Stimulated activated CD8-positive, alpha-beta memory T cell treated with anti-CD3 and anti-CD28 coated beads, Interleukin-7, amount 100 ng/mL, for 24 hours (primary cell): ENCODE data around the gene MUC21.
"Not testable (repeated sequence)": the region's sequence is repeated elsewhere in the genome, so short reads cannot be mapped to it uniquely, and the experiment has no call there.

Source experiments
- DNase-seq: peaks from one replicate; pipeline ENCODE4 v3.0.0-alpha.2; 2020; ENCODE audit warnings: low read depth

Gene MUC21

DNA sequence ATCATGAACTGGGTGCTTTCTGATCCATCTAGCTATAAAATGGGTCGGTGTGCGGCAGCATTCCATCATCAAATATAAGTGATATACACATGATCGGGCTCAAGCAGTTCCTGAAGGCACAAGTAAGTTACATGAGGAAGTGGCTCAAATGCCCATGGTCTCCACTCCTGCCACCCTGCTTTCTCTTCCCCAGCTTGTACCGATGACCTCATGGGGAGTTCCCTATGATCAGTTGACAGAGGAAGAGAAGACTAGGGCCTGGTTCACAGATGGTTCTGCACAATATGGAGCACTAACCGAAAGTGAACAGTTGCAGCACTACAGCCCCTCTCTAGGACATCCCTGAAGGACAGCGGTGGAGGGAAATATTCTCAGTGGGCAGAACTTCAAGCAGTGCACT lies 14.3 kb upstream of the MUC21 start:
- not testable (repeated sequence) for DNase-seq

DNA sequence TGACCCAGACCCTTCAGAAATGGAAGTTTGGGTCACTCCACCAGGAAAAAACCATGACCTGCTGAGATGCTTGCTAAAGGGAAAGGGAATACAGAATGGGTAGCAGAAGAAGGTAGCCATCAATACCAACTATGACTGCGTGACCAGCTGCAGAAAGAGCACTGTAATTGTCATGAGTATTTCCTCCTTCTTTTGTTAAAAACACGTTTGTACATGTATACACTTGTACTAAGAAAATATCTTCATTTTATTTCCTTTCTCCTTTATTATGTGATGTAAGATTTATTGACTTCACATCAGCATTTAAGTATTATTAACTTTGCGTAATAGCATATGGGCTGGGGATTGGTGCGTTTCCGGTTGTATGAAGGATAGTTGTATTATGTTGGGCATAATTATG lies 12.6 kb upstream of the MUC21 start:
- DNase-seq: no peak

DNA sequence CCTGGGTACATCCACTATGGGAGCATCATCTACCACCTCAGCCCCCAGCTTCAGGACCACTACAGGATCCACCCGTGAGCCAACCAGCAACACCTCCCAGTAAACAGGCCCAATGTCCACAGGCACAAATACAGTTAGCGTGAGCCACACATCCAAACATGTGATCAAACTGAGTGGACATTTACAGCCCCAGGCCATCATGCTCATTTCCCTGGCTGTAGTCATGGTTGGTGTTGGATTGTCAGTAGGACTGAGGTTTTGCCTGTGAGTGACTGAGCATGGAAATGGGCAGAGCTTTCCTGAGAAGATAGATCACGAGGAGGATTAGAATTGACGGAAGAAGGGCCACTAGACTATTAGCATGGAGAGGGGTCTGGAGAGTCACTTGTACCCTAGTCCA lies 10.7 kb upstream of the MUC21 start:
- no peak for DNase-seq

DNA sequence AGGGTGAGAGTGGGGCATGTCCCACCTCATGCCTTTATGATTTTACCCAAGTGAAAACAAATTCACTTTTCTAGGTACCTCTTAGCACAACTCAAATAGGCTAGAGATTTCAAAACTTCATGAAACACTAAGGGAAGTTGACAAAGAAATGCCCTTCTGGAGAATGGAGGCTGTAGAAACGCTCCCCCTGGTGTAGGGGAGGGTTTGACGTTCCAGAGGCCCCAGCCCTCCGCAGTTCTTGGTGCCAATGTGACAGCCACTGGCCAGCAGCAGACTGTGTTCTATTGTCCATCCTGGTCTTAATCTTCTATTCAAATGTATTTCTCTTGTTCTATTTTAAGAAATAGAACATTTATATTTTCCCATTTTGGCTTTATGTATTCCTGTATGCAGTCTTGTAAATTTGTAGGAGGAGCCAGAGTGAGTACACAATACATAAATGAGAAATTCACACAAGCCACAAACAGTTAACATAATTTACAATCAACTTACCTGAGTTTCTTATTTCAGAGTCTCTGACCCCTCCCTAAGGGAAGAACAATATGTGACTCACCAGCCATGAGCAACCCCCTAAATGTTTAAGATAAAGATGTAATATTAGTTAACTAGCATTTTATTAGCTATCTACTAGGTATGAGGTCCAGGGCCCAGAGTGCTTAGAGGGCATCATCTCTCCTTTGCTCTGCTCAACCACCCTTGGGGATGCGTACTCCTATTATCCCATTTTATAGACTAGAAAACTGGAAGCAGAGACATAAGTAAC lies 8.8 kb upstream of the MUC21 start:
- DNase-seq: no peak

DNA sequence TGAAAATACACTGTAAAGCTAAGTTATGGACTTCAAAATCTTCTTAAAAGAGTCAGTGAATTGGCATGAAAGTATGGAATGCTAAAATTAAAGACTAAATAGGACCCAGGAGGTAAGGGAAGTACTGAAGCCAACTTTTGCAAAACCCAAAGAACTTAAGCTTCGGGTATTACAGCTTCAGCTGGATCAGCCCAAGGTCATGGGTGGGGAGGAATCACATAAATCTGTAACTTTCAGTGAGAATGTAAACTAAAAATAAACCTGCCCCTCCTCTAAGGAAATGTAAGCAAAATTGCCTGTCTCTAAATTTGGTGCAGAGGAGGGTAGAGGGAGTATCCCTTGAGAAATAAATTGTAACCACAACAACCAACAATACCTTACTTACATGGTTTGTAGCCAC lies 4.4 kb upstream of the MUC21 start:
- DNase-seq: no peak

DNA sequence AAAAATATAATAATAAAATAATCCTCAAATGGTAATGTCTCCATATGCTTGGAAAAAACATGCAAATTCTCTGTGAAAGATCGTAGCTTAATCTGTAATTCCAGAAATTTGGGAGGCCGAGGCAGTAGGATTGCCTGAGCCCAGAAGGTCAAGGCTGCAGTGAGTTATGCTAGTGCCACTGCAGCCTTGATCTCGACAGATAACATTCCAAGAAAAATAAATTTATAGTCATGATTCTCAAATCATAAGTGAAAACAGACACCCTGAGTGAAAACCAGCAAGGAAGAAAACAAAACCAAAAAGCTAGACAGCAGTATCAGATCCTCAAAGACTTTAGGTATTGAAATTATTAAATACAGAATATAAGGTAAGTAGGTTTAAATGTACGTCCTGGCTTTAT lies 3.8 kb upstream of the MUC21 start:
- no peak for DNase-seq

DNA sequence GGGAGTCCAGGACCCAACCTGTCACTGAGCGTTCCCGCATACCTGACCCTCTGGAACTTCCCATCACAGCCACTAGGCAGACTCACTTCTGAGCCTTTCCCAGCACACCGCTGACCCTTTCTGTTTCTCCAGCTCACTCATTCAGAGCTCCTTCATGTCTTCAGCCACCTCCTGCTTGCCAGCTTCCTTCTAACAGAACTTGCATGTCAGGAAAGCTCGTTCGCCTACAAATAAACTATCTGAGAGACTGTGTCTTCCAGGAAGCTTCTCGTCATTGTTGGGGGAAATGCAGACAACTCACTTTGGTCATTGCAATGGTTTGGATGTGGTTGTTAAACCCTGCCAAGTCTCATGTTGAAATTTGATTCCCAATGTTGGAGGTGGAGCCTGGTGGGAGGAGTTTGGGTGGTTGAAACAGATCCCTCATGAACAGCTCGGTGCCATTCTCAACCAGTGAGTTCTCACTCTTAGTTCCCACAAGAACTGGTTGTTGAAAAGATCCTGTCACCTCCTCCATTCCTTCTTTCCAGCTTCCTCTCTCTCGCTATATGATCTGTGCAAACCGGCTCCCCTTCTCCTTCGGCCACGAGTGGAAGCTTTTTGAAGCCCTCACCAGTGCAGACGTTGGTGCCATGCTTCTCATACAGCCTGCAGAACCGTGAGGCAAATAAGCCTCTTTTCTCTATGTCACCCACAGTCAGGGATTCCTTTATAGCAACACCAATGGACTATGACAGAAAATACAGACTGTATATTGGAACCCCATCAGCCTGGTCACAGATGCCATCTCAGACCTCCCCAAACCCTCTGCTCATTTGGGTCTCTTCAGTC lies 1.4 kb upstream of the MUC21 start:
- DNase-seq: no peak

DNA sequence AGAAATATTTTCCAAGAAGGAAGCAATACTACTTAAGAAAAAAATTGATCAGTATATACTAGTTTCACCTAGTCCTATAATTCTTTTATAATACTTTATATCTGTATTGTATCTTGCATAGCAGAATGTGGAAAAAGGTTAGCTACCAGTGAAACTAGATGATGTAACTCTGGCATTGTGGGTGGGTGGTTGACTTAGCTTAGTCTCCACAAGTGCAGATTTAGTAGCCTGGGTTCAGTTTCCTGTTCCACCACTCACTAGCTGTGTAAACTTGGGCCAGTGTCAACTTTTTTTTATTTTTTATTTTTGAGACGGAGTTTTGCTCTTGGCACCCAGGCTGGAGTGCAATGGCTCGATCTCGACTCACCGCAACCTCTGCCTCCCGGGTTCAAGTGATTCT lies 2.0 kb downstream of the MUC21 start:
- DNase-seq: no peak

DNA sequence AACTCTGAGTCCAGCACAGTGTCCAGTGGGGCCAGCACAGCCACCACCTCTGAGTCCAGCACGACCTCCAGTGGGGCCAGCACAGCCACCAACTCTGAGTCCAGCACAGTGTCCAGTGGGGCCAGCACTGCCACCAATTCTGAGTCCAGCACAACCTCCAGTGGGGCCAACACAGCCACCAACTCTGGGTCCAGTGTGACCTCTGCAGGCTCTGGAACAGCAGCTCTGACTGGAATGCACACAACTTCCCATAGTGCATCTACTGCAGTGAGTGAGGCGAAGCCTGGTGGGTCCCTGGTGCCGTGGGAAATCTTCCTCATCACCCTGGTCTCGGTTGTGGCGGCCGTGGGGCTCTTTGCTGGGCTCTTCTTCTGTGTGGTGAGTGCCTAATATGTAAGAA lies 3.8 kb downstream of the MUC21 start:
- DNase-seq: no peak

DNA sequence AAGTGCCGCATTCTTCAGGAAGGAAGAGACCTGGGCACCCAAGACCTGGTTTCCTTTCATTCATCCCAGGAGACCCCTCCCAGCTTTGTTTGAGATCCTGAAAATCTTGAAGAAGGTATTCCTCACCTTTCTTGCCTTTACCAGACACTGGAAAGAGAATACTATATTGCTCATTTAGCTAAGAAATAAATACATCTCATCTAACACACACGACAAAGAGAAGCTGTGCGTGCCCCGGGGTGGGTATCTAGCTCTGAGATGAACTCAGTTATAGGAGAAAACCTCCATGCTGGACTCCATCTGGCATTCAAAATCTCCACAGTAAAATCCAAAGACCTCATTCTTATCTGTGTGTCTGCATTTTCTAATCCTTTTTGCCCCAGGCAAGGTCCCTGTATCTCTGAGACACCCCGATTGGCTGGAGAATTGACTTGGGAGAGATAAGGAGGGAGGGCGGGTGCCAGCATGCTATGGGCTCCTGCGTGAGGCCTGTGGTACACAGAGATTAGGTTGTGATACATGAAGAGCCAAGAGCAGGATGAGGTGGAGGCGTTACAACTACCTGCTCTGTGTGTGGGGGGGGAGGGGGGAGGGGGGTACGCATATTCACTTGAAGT lies 4.8 kb downstream of the MUC21 start:
- no peak for DNase-seq

DNA sequence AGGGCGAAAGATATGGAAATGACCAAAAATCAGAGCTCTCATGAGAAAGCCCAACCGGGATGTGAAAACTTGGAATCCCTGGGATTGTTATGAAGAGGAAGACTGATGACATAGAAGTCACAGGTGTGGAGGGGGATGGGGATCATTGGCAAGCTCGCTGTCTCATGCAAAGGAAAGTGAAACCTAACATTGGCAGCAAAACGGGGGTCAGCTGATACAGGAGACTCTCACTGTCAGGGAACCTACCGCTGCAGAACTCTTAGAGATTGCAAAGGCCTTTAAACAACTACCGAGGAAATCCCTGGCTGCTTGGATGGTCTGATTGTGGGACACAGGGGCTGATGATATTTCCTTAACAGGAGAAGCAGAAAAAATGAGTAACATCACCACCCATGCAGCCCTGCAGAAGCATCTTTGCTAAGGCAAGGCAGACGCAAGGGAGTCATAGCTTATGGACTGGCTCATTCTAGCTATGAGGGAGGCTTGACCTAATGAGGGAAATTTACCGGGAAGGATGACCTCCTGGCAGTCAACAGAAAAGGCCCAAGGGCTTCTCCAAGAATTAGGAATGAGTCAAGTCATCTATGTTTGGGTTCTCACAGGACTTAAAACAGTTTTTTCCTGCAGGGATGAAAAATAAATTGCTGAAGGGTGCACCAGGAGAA lies 7.0 kb downstream of the MUC21 start:
- no peak for DNase-seq

DNA sequence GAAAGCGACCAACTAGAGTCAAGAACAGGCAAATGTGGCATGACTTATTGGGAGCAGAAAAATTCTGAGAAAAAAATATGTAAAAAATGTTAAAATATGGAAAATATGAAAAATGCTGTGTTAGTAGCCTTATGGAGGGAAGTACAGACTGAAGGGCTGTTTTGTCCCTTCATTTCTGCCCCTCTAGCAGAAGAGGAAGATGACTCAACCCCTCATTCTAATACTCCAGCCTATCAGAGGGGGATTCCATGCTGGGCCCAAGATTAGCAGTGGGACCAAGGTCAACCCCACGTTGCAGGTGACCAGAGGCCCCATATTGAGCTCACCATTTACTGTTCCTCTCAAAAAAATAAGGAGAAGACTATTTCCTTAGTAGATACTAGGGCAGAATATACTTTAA lies 8.4 kb downstream of the MUC21 start:
- no peak for DNase-seq

DNA sequence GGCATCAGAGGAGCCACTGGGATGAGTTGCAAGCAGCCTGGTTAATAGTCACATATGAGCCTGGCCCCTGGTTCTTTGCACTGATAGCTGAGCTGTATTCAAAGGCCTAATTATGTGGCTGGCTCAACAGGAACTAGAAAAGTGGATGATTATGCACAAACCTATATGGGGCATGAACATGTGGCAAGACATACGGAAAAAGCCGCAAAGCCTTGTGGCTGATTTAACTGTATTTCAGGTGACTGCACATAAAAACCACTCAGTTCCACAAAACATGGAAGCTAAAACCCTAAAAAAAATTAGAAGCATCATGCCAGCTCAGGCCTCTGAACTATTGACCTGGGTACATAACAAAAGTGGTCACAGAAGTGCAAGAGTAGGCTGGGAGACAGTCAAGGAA lies 13.8 kb downstream of the MUC21 start:
- DNase-seq: no peak

DNA sequence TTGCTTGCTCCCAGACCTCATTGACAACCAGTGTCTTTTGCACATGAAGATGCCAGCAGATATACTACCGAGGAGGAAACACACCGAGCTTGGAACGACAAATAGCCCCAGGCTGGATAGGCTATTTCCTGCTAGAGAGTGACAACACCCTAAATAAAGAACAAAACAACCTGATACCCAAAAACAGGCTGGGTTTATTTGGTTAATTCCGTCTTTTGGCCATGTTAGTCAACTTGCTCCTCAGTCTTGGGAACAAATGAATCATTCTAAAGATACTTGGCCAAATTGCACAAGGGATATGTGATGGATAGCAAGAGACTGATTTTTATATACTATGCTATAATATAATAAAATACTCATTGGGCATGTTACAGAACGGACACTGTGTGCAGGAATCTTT lies 15.3 kb downstream of the MUC21 start:
- no peak for DNase-seq

DNA sequence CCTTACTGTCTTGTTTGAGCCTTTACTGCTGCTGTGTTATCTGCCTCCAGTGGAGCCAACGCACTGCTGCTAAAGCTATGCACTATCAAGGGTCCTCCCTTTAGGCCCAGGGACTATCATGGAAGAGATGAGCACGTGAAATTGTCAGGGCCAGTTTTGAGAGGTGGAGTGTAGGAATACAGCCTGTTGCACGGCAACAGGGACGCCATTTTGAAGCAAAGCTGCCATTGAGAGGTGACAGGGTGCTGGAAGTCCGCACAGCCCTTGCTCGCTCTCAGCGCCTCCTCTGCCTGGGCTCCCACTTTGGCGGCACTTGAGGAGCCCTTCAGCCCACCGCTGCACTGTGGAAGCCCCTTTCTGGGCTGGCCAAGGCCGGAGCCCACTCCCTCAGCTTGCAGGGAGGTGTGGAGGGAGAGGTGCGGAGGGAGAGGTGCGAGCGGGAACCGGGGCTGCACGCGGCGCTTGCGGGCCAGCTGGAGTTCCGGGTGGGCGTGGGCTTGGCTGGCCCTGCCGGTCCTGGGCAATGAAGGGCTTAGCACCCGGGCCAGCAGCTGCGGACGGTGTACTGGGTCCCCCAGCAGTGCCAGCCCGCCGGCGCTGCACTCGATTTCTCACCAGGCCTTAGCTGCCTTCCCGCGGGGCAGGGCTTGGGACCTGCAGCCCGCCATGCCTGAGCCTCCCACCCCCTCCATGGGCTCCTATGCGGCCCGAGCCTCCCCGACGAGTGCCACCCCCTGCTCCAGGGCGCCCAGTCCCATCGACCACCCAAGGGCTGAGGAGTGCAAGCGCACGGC lies 16.7 kb downstream of the MUC21 start:
- DNase-seq: not testable (repeated sequence)

DNA sequence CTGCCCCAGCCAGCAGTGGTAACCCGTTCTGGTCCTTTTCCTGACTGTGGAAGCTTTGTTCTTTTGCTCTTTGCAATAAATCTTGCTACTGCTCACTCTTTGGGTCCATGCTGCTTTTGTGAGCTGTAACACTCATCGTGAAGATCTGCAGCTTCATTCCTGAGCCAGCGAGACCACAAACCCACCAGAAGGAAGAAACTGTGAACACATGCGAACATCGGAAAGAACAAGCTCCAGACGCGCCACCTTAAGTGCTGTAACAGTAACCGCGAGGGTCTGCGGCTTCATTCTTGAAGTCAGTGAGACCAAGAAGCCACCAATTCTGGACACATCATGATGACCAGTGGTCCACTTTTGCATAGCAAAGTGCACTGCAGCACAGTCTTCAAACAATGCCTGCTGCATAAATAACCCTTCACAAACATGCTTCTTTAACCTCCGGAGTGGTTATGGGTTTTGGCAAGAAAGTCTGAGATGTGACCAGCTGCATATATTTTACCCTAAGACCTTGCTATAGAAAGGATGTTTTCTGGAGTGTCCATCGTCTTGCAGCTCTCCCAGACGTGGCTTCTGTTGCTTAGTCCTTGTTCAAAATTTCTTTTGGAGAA lies 17.9 kb downstream of the MUC21 start:
- no peak for DNase-seq

DNA sequence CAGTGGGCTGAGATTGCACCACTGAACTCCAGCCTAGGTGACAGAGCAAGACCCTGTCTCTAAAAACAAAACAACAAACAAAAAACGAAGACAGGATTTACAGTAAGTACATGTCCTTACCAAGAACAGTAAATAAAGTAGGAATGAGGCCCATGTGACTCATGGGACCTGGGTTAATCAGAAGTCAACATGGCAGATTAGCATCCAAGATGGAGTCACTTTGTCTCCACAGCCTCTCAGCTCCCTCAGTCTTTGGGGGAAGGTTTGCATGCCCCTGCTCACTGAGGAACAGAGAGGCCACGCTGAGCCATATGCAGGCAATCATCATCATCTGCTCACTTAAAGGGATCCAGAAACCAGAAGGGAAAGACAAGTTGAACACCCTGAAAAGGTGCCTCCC lies 19.0 kb downstream of the MUC21 start:
- DNase-seq: no peak

DNA sequence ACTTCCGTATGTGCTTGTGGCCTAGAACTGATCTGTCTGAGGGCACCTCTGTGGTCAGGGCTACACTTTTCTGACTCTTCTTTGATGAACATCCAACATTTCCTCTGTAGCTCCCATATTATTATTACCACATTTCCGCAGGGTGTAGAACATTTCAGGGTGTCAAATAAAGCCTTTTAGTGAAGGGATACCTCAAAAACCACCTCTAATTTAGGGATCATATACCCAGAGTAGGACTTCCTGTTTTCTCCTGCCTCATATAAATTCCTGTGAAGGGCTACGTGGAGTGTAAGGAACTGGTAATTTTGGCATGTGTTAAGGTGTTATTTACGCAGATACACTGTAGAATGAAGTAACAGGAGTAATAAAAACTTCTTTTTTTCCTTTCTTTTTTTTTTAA lies 21.3 kb downstream of the MUC21 start:
- DNase-seq: no peak

DNA sequence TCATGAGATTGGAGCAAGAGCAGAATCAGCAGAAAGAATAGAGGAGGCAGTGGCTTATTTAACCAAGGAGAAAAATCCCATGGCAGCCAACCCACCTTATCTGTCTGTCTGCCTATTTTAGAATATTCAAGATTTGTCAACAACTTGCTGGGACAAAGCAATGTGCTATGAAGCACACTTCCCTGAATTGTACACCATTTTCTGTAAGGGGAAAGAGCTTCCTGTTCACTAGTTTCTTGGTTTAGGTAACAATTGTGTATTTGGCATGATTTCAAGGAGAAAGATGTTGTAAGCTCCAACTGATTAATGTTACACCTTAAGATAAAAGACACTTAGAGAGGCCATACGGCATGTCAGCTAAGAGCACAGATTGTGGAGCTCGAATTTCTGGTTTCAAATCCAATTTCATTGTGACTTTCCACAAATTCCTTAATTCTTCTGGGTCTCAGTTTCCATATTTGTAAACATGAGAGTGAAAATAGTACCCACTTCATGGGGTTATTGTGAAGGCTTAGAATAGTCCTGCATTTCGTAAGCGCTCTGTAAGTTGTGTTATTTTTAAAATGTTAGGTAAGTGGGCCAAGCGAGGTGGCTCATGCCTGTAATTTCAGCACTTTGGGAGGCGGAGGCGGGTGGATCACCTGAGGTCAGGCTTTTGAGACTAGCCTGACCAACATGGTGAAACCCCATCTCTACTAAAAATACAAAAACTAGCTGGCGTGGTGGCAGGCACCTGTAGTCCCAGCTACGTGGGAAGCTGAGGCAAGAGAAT lies 21.9 kb downstream of the MUC21 start:
- DNase-seq: no peak

DNA sequence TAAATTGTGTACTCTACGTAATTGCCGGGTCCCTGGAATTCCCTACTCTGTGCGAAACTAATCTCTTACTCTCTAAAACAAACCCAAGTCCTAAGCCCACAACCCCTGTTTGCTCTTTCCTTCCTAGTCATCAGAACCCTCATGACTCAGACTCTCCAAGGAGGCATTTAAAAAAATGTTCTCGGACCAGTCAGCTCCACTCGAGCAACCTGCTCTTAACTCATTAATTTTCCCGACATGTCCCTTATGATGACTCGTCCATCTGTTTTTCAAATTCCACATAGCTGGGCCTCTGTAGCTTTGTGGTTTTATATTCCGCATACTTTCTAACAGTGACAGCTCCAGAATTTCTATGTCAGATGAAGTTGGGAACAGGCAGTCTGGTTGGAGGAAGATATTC lies 24.2 kb downstream of the MUC21 start:
- no peak for DNase-seq

DNA sequence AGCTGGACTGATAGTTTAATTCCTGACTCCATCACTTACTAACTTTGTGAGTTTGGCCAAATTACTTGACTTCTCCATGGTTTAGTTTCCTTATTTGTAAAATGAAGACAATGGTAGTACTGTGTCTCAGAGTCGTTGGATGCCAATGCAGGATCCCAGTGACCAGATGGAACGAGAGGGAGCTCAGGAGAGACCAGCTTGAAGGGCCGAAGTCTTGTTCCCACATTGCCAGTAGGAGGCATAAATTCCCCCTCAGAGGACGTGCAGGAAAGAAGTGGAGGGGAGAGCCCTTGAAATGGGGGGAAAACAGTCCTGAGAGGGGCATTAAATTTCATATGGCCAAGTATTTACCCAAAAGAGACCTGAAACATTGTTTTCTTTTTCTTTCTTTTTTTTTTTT lies 24.6 kb downstream of the MUC21 start:
- no peak for DNase-seq
